ENCODE data around the gene AFAP1L2. TPM values are rescaled to one million over a fixed set of nuclear protein-coding genes. Genes with fewer than 3 reads are reported as not detected.
A peak's percentile ranks its signal among the peaks of the same experiment; 100 is the strongest.

The AFAP1L2 gene
- total RNA-seq, 1 donor from 2014 or later, result 5.3 TPM

DNA sequence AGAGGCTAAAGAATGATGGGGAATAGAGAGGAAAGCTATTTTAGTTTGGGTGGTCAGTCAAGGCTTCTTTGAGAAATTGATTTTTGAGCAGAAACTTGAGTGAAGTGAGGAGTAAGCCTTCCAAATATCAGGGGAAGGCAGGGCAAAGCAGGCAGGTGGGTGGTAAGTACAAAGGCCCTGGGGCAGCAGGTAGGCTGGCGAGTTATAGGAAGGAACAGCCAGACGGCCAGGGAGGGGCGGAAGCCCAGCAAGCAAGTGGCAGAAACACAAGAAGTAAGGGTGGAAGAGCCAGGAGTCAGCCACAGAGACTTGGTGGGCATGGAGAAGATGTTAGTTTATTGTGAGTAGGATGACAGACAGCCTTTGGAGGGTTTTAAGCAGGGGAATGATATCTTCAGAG lies 130.4 kb downstream of the AFAP1L2 start:
- intact Hi-C loops (cut with DNase I), result no loop called here
- ATAC-seq (ENCODE audit: poor library complexity) (no peak), DNase-seq (no peak)

DNA sequence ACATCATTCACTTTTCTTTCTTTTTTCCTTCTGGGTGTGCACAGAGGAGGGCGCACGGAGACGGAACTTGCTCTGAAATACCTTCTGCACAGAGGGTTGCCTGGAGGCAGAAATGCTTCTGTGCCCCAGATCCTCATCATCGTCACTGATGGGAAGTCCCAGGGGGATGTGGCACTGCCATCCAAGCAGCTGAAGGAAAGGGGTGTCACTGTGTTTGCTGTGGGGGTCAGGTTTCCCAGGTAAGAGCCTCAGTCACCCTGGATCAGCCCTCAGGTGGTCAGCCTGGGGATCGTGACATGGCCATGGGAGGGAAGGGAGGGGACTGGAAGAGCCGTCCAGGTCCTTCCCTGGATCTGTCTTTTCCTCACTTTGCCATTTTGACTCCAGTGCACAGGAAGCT lies 131.6 kb downstream of the AFAP1L2 start:
- intact Hi-C loops (cut with DNase I), result no loop called here
- DNase-seq (no peak), ATAC-seq (ENCODE audit: poor library complexity) (no peak)

DNA sequence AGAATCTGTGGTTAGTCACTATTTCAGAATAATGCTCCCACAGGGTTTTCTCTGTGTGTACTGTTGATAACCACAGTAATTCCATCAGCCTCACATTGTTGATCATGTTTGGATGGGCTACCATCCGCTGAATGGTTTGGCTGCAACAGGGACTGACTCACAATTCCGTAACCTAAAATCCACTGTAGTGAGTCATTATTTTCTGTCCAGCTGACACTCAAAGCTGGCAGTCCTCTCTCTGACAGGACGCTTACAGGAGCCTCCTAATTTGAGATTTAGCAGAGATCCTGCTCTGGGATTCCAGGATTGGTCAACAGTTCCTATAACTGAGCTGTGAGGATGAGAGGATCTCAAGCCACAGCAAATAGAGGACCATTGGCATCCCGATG lies 132.5 kb downstream of the AFAP1L2 start:
- ATAC-seq (ENCODE audit: poor library complexity), result peak; percentile 85
- no peak for DNase-seq
- intact Hi-C loops (cut with DNase I), result no loop called here

DNA sequence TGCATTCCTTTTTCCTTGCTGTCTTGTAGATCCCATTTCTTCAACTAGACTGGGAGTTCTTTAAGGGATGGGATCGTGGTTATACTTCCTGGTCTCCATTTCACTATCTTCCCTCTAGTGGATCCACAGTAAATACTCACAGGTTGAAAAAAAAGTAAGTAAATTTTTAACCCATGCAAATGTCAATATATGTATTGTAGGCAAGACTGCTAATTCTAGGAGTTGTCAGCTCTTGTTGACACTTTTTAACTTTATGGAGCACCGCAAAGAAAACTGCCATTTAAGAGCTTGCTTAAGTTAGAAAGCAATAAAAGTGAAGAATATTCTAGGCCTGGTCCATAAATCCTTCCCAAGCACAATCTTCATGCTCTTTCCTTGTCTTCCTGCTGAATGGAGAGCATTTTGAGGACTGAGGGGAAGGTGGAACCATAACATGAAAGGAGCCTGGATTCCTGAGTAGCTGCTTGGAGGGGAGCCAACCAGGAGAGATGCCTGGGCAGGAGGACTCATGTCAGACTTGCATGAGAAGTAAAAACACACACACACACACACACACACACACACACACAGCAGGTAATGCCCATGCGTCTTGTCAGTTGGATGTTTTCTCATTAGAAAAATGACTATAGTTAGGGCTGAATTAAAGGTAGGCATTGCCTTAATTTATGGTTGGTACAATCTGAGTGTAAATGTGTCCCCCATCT lies 133.1 kb downstream of the AFAP1L2 start:
- intact Hi-C loops (cut with DNase I), result no loop called here
- no peak for ATAC-seq (ENCODE audit: poor library complexity)
- no peak for DNase-seq

DNA sequence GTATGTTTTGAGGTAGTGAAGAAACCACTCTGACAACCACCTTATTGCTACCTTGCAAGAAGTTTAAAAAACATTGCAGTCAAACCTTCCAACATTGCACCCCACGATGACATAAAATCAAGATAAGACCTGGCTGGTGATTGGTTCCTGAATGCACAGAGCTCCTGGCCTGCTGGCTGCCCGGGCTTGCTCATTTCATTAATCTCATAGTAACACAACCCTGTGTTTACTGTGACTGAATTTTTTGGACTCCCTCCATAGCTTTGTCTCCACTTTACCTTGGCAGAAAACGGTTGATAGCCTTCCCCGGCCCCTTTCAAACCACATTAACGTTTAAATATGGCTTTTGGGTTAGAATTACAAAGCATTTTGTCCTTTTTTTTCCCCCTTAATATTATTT lies 137.8 kb downstream of the AFAP1L2 start:
- DNase-seq (peak; percentile 71), ATAC-seq (ENCODE audit: poor library complexity) (peak; percentile 81)
- intact Hi-C loops (cut with DNase I), result no loop called here

DNA sequence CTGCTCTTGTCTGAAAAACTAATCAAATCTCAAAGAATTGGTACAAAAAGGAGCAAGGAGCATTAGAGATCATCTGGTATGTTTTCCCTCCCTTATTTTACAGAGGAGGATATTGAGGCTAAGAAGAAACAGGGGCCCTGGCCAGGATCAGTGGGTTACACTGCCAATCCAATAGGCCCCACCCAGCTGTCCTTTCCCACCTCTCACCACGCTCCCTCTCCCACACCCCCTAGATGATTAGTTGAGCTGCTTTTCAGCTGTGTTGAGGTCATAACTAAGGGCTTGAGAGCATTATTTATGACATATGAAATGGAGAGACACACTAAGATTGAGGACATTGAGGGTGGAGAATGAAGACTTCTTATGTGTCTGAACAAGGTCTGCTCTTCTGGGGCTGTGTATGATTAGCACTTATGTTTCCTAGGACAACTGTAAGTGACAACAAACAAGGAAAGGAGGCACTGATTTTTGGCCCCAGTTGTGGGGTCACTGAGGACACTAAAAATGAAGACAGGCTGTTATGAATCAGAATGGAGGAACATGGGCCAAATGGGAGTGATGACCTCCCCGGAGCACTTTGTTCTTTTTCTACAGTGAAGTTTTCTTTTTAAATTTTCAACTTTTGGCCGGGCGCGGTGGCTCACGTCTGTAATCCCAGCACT lies 138.8 kb downstream of the AFAP1L2 start:
- ATAC-seq (ENCODE audit: poor library complexity), result peak; percentile 83
- intact Hi-C loops (cut with DNase I), result no loop called here
- peak; percentile 53 for DNase-seq

DNA sequence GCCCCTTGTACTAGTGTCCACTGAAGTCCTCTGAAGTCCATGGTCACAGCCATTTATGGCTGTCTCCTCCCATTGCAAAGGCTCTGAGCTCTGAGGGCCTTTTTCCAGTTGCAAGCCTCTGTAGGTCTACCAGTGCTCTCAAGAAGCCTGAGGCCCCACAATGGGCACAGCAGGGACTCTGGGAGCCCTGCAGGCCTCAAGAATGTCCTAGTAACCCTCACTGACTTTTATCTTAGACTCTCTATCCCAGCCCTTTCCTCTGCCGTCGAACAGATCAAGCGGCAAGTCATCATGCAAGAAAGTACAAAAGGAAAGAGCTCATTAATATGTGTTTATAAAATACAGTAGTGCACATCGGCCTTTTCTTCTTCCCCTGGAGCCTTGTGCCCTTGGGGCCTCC lies 141.8 kb downstream of the AFAP1L2 start:
- no peak for ATAC-seq (ENCODE audit: poor library complexity)
- no peak for DNase-seq
- intact Hi-C loops (cut with DNase I), result no loop called here

DNA sequence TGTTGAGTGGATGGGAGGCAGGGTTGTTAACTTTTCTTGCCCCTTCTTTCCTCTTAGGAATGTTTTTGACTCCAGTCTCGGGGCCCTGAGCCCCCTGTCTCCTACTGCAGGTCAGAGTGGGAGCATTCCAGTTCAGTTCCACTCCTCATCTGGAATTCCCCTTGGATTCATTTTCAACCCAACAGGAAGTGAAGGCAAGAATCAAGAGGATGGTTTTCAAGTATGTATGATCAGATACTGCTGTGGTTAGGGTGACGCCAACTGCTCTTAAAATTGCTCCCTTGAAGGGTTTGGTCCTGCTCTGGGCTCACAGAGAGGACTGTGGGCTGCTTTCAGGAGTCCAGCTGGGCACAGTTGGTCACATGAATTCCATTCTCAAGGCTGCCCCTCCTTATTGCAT lies 143.2 kb downstream of the AFAP1L2 start:
- no peak for DNase-seq
- intact Hi-C loops (cut with DNase I), result no loop called here
- no peak for ATAC-seq (ENCODE audit: poor library complexity)

DNA sequence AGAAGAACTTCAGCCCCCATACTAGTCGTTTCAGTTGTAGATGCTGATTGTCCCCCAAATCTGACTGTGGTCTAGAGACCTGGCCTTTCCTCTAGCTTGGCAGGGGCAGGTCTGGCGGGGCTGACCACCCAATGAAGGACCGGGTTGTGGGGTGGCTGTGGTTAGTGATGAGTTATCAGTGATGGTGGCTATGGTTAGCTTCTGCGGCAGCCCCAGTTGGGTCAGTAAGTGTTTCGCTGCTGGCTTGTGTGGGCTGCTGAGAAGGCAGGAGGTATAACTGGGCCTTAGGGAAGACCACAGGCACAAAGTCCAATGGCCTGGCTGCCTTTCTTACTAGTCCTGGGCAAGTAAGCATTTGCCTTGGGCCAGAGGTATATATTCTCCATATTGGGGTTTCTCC lies 143.9 kb downstream of the AFAP1L2 start:
- no peak for DNase-seq
- intact Hi-C loops (cut with DNase I), result no loop called here
- no peak for ATAC-seq (ENCODE audit: poor library complexity)

DNA sequence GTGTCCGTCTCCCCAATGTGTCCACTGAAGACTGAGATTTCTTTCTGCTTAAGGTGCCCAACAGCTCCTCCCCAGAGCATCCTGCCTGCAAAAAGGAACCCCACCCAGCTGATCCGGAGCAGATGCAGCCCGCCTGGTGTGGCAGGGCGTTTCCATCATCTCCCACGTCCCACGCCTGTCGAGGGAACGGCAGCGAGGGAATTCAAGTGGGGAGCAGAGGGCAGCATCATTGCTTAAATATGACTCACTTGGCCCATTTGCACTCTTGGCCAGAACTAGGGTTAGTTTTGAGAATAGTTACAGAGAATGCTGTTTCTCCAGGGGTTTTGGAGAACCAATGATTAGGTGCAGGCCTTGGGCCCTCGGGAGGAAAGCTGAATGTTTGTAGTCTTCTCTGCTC lies 144.5 kb downstream of the AFAP1L2 start:
- ATAC-seq (ENCODE audit: poor library complexity) (peak; percentile 66), DNase-seq (peak; percentile 79)
- intact Hi-C loops (cut with DNase I), result no loop called here

DNA sequence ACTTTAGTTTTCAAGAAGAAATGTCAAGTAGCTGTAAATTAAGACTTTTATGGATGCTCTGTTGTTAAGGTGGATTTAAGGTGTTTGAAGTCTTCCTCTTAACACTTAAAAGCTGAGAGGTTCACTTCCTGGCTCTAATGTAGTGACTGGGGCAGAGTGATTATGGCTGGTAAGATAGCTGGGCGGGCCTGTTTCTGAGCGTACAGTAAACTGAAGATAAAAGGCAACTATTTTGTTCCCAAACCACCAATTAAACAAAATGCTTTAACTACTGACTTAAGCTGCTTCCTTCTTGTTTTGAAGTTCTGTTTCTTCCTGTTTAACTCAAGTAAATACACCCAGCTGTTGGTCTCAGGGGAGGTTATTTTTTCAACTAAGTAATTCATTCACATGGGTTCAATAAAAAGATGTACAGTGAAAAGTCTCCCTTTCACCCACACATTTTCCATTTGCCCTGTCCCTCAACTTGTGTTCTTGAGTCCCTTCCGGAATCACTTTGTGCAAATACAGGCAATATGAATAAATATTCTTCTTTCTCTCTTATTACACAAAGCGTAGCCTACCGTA lies 145.9 kb downstream of the AFAP1L2 start:
- ATAC-seq (ENCODE audit: poor library complexity), result no peak
- no peak for DNase-seq
- intact Hi-C loops (cut with DNase I), result no loop called here

DNA sequence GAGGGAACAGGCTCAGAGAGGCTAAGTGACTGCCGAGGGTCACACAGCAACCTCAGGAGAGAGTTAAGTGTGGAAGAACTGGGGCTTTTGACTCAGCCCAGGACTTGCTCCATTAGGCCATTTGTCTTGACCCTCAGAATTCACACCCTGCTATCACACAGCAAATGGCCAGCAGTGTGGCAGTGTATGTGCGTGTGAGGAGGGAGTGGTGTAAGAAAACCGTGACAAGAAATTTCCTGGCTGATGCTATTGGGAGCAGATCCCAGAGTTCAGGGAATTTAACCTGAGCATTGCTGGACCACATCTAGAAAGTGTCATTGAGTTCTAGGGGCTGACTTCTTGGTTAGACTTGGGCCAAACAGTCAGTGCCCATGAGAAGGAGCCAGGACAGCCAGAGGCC lies 146.8 kb downstream of the AFAP1L2 start:
- ATAC-seq (ENCODE audit: poor library complexity) (no peak), DNase-seq (no peak)
- intact Hi-C loops (cut with DNase I), result no loop called here

DNA sequence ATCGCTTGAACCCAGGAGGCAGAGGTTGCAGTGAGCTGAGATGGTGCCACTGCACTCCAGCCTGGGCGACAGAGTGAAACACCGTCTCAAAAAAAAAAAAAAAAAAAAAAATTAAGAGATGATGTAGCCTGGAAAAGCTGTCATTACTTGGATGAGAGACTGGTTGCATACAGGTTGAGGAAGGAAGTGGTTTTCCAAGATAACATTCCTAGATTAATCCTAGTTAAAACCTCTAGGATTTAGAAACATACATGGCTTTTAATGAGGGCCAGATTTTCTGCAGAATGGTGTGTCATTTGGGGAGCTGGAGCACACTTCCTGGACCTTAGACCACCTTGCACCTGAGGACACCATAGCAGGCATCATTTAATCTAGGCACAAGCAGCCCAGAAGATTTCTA lies 147.5 kb downstream of the AFAP1L2 start:
- intact Hi-C loops (cut with DNase I), result no loop called here
- ATAC-seq (ENCODE audit: poor library complexity) (no peak), DNase-seq (no peak)

DNA sequence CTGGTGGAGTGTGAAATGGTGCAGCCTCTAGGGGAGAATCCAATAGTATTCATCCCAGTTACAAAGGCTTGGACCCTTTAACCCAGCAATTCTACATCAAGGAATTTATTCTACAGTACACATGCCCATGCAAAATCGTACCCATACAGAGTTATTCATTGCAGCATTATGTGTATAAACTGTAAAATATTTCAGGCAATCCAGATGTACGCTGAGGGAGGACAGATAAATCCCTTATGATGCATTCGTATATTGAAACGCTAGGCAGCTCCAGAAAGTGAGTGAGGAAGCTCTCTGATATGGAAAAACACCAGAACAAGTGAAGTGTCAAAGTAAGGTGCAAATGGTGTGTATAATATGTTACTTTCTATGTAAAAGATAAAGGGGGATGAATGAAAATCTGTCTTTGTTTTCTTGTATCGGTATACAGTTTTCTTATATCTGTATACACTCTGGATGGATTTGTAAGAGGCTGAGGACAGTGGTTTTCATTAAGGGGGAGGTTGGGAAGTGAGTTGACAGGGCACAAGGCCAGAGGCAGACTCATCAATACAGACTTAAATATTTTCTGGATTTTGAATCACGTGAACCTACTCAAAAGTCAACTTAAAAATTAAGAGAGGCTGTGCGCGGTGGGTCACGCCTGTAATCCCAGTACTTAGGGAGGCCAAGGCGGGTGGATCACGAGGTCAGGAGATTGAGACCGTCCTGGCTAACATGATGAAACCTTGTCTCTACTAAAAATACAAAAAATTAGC lies 148.1 kb downstream of the AFAP1L2 start:
- DNase-seq (no peak), ATAC-seq (ENCODE audit: poor library complexity) (no peak)
- intact Hi-C loops (cut with DNase I), result no loop called here

DNA sequence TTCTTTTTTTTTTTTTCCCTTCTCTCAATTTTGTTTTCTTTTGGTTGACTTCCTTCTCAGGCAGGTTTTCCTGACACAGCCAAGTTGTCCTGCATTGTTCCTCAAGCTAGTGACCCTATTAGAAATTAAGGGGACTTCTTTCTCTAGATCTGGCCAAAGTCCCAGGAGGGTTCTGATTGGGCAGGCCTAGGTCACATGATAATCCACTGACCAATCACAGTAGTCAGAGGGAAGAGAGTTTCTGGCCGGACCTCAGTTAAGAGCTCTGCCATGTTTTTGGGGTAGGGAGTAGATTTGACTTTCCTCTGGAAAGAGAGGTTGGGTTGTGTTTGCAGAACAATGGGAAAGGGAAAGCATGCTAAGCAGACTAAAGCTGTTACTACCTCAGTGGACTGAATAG lies 149.1 kb downstream of the AFAP1L2 start:
- ATAC-seq (ENCODE audit: poor library complexity) (no peak), DNase-seq (no peak)
- intact Hi-C loops (cut with DNase I), result no loop called here

DNA sequence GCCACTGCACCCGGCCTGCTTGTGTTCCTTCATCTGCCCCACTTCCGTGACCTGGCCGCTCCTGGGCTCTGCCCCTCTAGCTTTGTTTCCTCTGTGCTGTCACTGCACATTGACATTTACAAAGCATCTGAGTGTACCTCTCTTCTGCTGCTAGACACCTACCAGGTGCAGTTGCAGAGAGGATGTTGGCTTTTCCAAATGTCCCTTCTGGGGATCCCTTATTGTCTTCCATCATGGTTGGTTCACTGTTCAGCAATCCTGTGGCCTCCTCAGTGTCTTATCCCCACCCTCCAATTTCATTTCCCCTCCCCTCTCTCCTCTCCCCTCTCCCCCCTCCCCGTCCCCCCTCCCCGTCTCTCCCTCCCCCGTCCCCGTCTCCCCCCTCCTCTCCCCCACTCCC lies 151.4 kb downstream of the AFAP1L2 start:
- DNase-seq, result no peak
- intact Hi-C loops (cut with DNase I), result no loop called here
- no peak for ATAC-seq (ENCODE audit: poor library complexity)

DNA sequence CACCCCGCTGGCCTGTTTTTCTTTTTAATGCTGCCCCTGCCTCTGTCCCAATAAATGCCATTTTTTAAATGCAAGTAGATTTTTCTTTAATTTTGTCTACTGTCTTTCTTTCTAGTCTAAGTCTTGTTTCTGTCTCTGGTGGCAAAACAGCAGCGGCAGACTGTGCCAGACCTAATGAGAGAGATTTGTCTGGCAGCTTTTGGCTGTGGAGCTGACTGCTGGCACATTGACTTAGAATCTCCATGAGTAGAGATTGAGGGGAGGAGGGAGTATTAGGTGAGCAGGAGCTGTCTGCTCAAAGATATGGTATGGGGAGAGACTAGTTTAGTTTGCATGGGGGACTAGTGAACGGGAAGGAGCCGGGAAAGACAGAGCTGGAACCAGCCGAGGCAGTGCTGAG lies 152.2 kb downstream of the AFAP1L2 start:
- DNase-seq (no peak), ATAC-seq (ENCODE audit: poor library complexity) (peak; percentile 75)
- intact Hi-C loops (cut with DNase I), result no loop called here

DNA sequence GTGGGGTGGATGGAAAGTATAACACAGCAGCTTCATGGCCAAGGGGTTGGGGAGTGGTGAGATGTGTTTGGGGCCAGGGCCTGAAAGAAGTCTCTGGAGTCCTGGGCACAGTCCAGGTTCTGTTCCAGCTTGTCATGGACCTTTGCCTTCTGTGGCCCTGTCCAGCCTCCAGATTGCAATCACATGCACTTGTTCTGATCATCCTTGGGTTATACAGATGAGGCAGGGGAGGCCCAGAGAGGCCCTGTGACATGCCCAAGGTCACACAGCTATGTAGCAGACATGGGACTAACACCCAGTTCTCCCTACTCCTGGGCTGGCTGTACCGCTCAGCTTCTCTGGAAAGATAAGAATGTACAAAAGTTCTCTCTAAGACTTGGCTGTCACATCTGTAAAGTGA lies 153.6 kb downstream of the AFAP1L2 start:
- no peak for ATAC-seq (ENCODE audit: poor library complexity)
- intact Hi-C loops (cut with DNase I), result no loop called here
- no peak for DNase-seq

DNA sequence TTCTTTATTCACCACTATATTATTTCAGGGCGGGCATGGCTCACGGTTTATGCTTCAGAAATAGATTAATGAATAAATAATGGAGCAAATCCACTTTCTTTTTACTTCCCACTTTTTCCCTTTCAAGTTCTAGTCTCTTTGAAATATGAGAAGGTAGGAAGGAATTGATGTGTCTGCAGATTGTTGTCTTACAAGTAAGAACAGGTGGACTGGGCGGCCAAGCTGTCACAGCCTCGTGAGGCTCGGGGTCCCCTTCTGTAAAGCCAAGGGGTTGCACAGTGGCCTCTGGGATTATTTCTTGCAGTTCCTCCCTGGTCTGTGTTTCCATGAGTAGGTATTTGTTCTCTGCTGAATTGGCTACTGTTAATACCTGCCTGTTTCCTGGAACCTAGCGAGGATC lies 154.1 kb downstream of the AFAP1L2 start:
- intact Hi-C loops (cut with DNase I), result no loop called here

More for the DNA sequence above, 154.1 kb downstream of the AFAP1L2 start:
- DNase-seq (no peak), ATAC-seq (ENCODE audit: poor library complexity) (no peak)

All from Right ventricle myocardium superior (tissue), 1 donor.